BJ (cell line): ENCODE results near the gene BLOC1S3. TPM values are rescaled to one million over a fixed set of nuclear protein-coding genes. Genes with fewer than 3 reads are reported as not detected.

Experiments used
- CTCF ChIA-PET: fragments of 350-600 bp; formaldehyde crosslinking; extraction: SDS; loops from one replicate; lab custom pipeline; 2021; ENCODE audit warnings: antibody characterized with exemption, inconsistent platforms; lab: Yijun Ruan, JAX
- POLR2A ChIA-PET: fragments of 300-600 bp; sonication (Branson Sonifier 250); formaldehyde crosslinking; extraction: SDS; loops from one replicate; lab custom pipeline; 2021; ENCODE audit warnings: antibody characterized with exemption; lab: Charles Lee
- DNase-seq: peaks from one replicate; pipeline ENCODE4 v3.0.0-alpha.2; 2011; ENCODE audit warnings: low read depth
- H3K27me3 ChIP-seq: 2 replicates; pipeline ENCODE4 v1.6.0; 2011; ENCODE audit warnings: low read length; ENCODE audit not compliant: control insufficient read depth, insufficient read depth
- H3K36me3 ChIP-seq: 2 replicates; pipeline ENCODE4 v1.5.1; 2011; ENCODE audit warnings: low read length; ENCODE audit not compliant: control insufficient read depth, insufficient read depth
- H3K4me3 ChIP-seq: 2 replicates; pipeline ENCODE4 v1.5.1; 2011; ENCODE audit warnings: low read depth, mild to moderate bottlenecking, control low read depth, low read length
- CTCF ChIP-seq: IDR thresholded peaks from 2 replicates; pipeline ENCODE4 v1.5.1; 2011; ENCODE audit warnings: low read depth, mild to moderate bottlenecking, control low read depth, inconsistent platforms, low read length, moderate library complexity; ENCODE audit not compliant: insufficient read depth
- polyA plus RNA-seq: library from polyadenylated mRNA; depleted of rRNA; stranded (reverse); fragments of >200 nt; gene quantifications from 2 replicates; pipeline ENCODE4 v1.2.3, GENCODE V29; 2011

BLOC1S3 gene
- polyA plus RNA-seq, 1 experiment, result 8.3 TPM

GRCh38 chr19:45158503-45159209 lies 19.9 kb upstream of the BLOC1S3 start:
- POLR2A ChIA-PET, result no interaction called here
- DNase-seq, result no peak
- 0 out of 2 replicates have a peak, but pooled peaks cover 6% of the 10 kb centered on the region for H3K27me3 ChIP-seq
- no peak for TF ChIP-seq CTCF
- CTCF ChIA-PET, result interaction anchor here (0.5 kb wide), 1 partner anchor 129 kb away, joined by 4 read pairs; no protein-coding TSS in a partner anchor
- H3K4me3 ChIP-seq, result no peak overlapping the region
- H3K36me3 ChIP-seq, result no peaks in the 10 kb centered on the region

GRCh38 chr19:45159210-45159970 lies 19.2 kb upstream of the BLOC1S3 start:
- DNase-seq, result no peak
- 0 out of 2 replicates have a peak, but pooled peaks cover 6% of the 10 kb centered on the region for H3K27me3 ChIP-seq
- ChIA-PET CTCF (interaction anchor here (0.7 kb wide), 1 partner anchor 32 kb away, joined by 3 read pairs; no protein-coding TSS in a partner anchor), POLR2A (no interaction called here)
- TF ChIP-seq CTCF, result no peak
- no peak overlapping the region for H3K4me3 ChIP-seq
- no peaks in the 10 kb centered on the region for H3K36me3 ChIP-seq

GRCh38 chr19:45159971-45160324 lies 18.6 kb upstream of the BLOC1S3 start:
- ChIA-PET POLR2A (no interaction called here), CTCF (interaction anchor here (0.7 kb wide), 1 partner anchor 33 kb away, joined by 3 read pairs; no protein-coding TSS in a partner anchor)
- TF ChIP-seq CTCF, result no peak
- no peak for DNase-seq
- Histone ChIP-seq H3K27me3 (0 out of 2 replicates have a peak, but pooled peaks cover 6% of the 10 kb centered on the region), H3K36me3 (no peaks in the 10 kb centered on the region), H3K4me3 (no peak overlapping the region)

- Histone ChIP-seq H3K27me3 (0 out of 2 replicates have a peak, but pooled peaks cover 6% of the 10 kb centered on the region), H3K36me3 (no peaks in the 10 kb centered on the region), H3K4me3 (no peak within 1 kb of the TSS)
- CTCF ChIA-PET, result interaction anchor here (0.7 to 1.0 kb wide), 3 partner anchors 9 to 17 kb away, joined by 3 read pairs; partner anchors contain the start of genes BLOC1S3 and TRAPPC6A
- TF ChIP-seq CTCF, result no peak
- no peak for DNase-seq
- POLR2A ChIA-PET, result no interaction called here
Measured at GRCh38 chr19:45160870-45161737, 17.5 kb upstream of the BLOC1S3 start, which contains the start of gene NKPD1. Gene NKPD1 (minus strand): TSS chr19:45160982. CDS start chr19:45160150, 832 bp downstream.
